HepG2 (cell line): ENCODE data around the gene CD40. TPM values are rescaled to one million over a fixed set of nuclear protein-coding genes. Genes with fewer than 3 reads are reported as not detected.
A peak's percentile ranks its signal among the peaks of the same experiment; 100 is the strongest.

Source experiments
- HNRNPLL ChIP-seq: fragments of 200-400 bp; formaldehyde crosslinking; IDR thresholded peaks from 2 replicates; pipeline ENCODE4 v1.6.1; 2017; ENCODE audit warnings: mild to moderate bottlenecking, low read depth, low read length; ENCODE audit not compliant: poor library complexity, severe bottlenecking
- MEIS2 ChIP-seq: sonication (generic); formaldehyde crosslinking; IDR thresholded peaks from 2 replicates; pipeline ENCODE4 v1.9.0; 2021; ENCODE audit warnings: mild to moderate bottlenecking, missing genetic modification reagents
- MYPOP ChIP-seq: sonication (generic); formaldehyde crosslinking; IDR thresholded peaks from 2 replicates; pipeline ENCODE4 v1.8.1; 2023; ENCODE audit warnings: mild to moderate bottlenecking, moderate library complexity, missing genetic modification reagents
- NFKBIZ ChIP-seq: IDR thresholded peaks from 2 replicates; pipeline ENCODE4 v1.6.1; 2018; ENCODE audit warnings: missing genetic modification reagents, missing compliant biosample characterization
- PTBP1 ChIP-seq: fragments of 200-400 bp; formaldehyde crosslinking; IDR thresholded peaks from 2 replicates; pipeline ENCODE4 v1.6.1; 2018; ENCODE audit warnings: low read length, low read depth; ENCODE audit not compliant: poor library complexity, severe bottlenecking
- TP53 ChIP-seq: sonication (generic); formaldehyde crosslinking; conservative IDR thresholded peaks from 2 replicates; pipeline ENCODE4 v1.4.0; 2020; ENCODE audit warnings: missing genetic modification reagents
- ZBED4 ChIP-seq: sonication (generic); formaldehyde crosslinking; IDR thresholded peaks from 2 replicates; pipeline ENCODE4 v1.4.0; 2020; ENCODE audit warnings: missing genetic modification reagents, borderline replicate concordance
- ZFX ChIP-seq: sonication (generic); formaldehyde crosslinking; IDR thresholded peaks from 2 replicates; pipeline ENCODE4 v1.4.0; 2020; ENCODE audit warnings: mild to moderate bottlenecking, low read depth, missing genetic modification reagents, moderate library complexity
- ZNF496 ChIP-seq: sonication (generic); formaldehyde crosslinking; IDR thresholded peaks from 2 replicates; pipeline ENCODE4 v1.8.1; 2023; ENCODE audit warnings: mild to moderate bottlenecking, moderate library complexity, missing genetic modification reagents; ENCODE audit not compliant: insufficient replicate concordance
- ZNF512B ChIP-seq: sonication (generic); formaldehyde crosslinking; IDR thresholded peaks from 2 replicates; pipeline ENCODE4 v1.5.1; 2020; ENCODE audit warnings: missing genetic modification reagents, mild to moderate bottlenecking, borderline replicate concordance
- ZNF577 ChIP-seq: sonication (generic); formaldehyde crosslinking; IDR thresholded peaks from 2 replicates; pipeline ENCODE4 v1.4.0; 2020; ENCODE audit warnings: mild to moderate bottlenecking, low read depth, missing genetic modification reagents, borderline replicate concordance
- ZNF615 ChIP-seq: sonication (generic); formaldehyde crosslinking; IDR thresholded peaks from 2 replicates; pipeline ENCODE4 v1.5.0; 2020; ENCODE audit warnings: mild to moderate bottlenecking, missing genetic modification reagents, borderline replicate concordance
- ZNF672 ChIP-seq: sonication (generic); formaldehyde crosslinking; IDR thresholded peaks from 2 replicates; pipeline ENCODE4 v1.8.1; 2022; ENCODE audit warnings: missing genetic modification reagents
- ZNF777 ChIP-seq: sonication (generic); formaldehyde crosslinking; IDR thresholded peaks from 2 replicates; pipeline ENCODE4 v1.4.0; 2020; ENCODE audit warnings: missing genetic modification reagents
- polyA plus RNA-seq, 8 experiments: library from polyadenylated mRNA; depleted of rRNA in 3 of 8; stranded (reverse) in 7 of 8; unstranded in 1 of 8; fragments of >200 nt; fragmentation: Illumina TruSeq in 4 of 8; extraction: Trizol in 4 of 8; gene quantifications; 2 replicates each; pipeline versions ENCODE4 v1.2.1 to v1.2.3, GENCODE V29; 2011 to 2016; ENCODE audit warnings: low read depth in 4 of 8, missing spikeins in 1 of 8, mixed read lengths in 1 of 8; ENCODE audit not compliant: insufficient read depth in 1 of 8
- total RNA-seq, 5 experiments: library from RNA; depleted of rRNA; stranded (reverse); fragments of >200 nt; fragmentation: Illumina TruSeq; extraction: Trizol; gene quantifications; 2 replicates each; pipeline ENCODE4 v1.2.3, GENCODE V29; 2016; ENCODE audit warnings: low read depth in 1 of 5
- TF ChIP-seq, protein P1 (sequence below): sonication (generic); formaldehyde crosslinking; IDR thresholded peaks from 2 replicates; pipeline ENCODE4 v1.4.0; 2020; ENCODE audit warnings: mild to moderate bottlenecking, low read depth, missing genetic modification reagents
- TF ChIP-seq, protein P2 (sequence below): sonication (generic); formaldehyde crosslinking; IDR thresholded peaks from 2 replicates; pipeline ENCODE4 v1.4.0; 2020; ENCODE audit warnings: missing genetic modification reagents, borderline replicate concordance

The CD40 gene
- total and polyA plus RNA-seq, 2 of the 13 experiments (the other 11 are each of a cell fraction or from before 2014, with no cell fraction given) = 4.6 to 13.4 TPM

GRCh38 chr20:46089417-46090388 lies 28.4 kb upstream of the CD40 start, which contains the start of gene NCOA5 (continued):
- TF ChIP-seq ZBED4 (CRISPR knock-in tag) (peak; percentile 94), ZFX (CRISPR knock-in tag) (peak; percentile 100), ZNF615 (CRISPR knock-in tag) (no peak), HNRNPLL (peak; percentile 97), TP53 (CRISPR knock-in tag) (peak; percentile 72; the same call in 1 of the 2 replicates), ZNF577 (CRISPR knock-in tag) (no peak), MEIS2 (peak; percentile 89), NFKBIZ (CRISPR knock-in tag) (no peak), MYPOP (CRISPR knock-in tag) (peak; percentile 39; the same call in 1 of the 2 replicates), ZNF777 (CRISPR knock-in tag) (peak; percentile 99), ZNF672 (CRISPR knock-in tag) (no peak; the same call in 1 of the 2 replicates), ZNF512B (CRISPR knock-in tag) (no peak), ZNF496 (CRISPR knock-in tag) (no peak), PTBP1 (peak; percentile 40)
- TF ChIP-seq, protein P1, sequence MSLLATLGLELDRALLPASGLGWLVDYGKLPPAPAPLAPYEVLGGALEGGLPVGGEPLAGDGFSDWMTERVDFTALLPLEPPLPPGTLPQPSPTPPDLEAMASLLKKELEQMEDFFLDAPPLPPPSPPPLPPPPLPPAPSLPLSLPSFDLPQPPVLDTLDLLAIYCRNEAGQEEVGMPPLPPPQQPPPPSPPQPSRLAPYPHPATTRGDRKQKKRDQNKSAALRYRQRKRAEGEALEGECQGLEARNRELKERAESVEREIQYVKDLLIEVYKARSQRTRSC = peak; percentile 96
- TF ChIP-seq, protein P2, sequence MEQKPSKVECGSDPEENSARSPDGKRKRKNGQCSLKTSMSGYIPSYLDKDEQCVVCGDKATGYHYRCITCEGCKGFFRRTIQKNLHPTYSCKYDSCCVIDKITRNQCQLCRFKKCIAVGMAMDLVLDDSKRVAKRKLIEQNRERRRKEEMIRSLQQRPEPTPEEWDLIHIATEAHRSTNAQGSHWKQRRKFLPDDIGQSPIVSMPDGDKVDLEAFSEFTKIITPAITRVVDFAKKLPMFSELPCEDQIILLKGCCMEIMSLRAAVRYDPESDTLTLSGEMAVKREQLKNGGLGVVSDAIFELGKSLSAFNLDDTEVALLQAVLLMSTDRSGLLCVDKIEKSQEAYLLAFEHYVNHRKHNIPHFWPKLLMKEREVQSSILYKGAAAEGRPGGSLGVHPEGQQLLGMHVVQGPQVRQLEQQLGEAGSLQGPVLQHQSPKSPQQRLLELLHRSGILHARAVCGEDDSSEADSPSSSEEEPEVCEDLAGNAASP (CRISPR knock-in tag) = peak; percentile 71
